GM19452 (cell line): Measurements from ENCODE around the gene AXIN1.
"Not testable (repeated sequence)": the region's sequence is repeated elsewhere in the genome, so short reads cannot be mapped to it uniquely, and the experiment has no call there.

ENCODE experiments used
- ATAC-seq: cut with Tn5 transposase; IDR thresholded peaks from one replicate; pipeline ENCODE4 v1.9.1; 2021; ENCODE audit not compliant: unreplicated experiment

Gene AXIN1

GRCh38 chr16:334861-335632 lies 17.5 kb downstream of the AXIN1 start:
- ATAC-seq, result not testable (repeated sequence)

GRCh38 chr16:334164-334832 lies 18.2 kb downstream of the AXIN1 start:
- ATAC-seq, result not testable (repeated sequence)

GRCh38 chr16:333406-334094 lies 19.0 kb downstream of the AXIN1 start:
- ATAC-seq, result no peak

DNA sequence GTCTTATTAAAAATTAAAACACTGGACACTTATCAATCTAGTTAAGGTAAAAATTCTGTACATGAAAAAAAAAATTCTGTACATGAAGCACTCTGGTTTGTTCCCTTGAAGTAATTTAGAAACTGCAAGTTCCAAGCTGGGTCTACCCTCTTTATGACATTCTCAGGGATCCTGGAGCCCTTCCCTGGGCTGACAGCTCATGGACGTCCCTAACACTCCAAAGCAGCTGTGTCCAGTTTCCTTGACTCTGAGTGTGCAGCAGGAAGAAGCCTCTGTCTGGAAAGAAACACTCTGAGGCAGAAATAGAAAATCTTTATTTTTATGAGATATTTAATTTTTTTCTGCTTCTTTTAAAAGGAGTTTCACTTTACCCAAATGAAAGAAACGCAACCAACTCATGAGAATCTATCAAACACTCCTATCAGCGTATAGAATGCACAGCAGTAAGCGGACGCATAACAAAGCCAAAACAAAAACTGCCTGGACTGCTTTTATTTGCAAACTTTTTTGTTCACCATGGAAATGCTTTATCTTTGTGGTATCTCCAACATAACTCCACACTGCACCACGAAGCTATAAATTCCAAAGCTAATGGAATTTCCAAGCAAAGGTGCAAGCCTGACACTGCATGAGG lies 21.2 kb downstream of the AXIN1 start:
- ATAC-seq, result not testable (repeated sequence)

- no peak for ATAC-seq
Measured at GRCh38 chr16:330741-331140, 21.8 kb downstream of the AXIN1 start.

GRCh38 chr16:325375-326145 lies 27.0 kb downstream of the AXIN1 start:
- ATAC-seq, result no peak

DNA sequence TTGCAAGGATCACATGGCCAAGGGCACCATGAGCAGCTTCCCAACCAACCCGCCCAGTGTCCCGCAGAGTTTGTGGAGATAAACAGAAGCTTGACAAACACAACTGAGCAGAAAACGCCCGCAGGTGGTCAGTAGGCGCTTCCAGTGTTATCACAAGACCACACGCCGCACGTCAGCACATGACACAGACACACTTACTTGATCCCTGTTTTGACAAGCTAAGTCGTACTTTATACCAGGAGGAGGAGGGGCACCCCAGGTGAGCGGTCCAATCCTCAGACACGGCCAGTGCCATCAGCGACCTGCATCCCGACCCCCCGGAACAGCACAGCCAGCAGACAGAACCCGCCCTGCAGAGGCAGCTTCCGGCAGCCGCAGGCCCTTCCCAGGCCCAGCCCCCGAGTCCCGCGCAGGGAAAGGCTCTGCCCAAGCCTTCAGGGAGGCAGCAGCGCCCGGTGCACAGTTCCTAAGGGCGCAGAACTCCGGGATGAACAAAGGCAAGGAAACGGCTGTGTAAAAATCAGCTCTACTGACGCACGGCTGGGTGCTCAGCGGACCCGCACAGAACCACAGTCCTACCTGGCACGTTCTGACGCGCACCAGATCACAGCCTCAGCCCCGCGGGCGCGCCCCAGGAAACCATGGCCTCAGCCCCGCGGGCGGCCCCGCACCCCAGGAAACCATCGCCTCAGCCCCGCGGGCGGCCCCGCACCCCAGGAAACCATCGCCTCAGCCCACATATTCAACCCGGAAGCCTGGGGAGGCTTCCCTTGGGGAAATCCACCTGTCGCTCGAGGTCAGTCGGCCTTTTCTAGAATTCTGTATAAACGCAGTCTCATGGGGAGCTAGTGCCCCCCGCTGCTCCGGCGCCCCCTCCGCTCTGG lies 27.8 kb downstream of the AXIN1 start:
- ATAC-seq, result no peak

GRCh38 chr16:324201-324450 lies 28.4 kb downstream of the AXIN1 start:
- no peak for ATAC-seq

DNA sequence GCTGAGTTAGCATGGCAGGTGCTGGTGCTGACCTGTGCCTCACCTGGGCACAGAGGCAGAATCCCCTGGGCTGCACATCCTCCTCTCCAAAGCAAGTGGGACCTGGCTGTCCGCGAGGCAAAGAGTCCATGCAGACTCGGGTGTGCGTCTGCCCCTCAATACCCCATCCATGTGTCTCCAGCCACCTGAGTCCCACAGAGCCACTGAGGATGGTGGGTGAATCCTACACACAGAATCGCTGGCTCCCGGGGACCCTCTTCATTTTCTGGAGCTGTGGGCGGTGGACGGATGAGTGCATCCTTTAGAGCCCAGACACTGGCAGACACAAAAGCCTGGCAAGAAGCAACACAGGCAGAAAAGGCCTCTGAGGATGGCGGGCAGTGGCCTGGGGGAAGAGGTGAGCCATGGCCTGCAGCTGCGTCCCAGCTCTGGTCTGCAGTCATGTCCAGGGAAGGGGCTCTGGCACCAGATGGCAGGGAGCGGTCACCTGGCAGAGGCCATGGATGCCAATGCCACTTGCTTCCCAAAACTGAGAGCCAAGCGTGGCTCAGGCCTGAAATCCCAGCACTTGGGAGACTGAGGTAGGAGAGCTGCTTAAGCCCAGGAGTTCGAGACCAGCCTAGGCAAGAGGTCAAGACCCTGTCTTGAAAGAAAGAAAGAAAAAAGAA lies 29.9 kb downstream of the AXIN1 start:
- no peak for ATAC-seq

- ATAC-seq, result no peak
Measured at GRCh38 chr16:321532-321931, 31.0 kb downstream of the AXIN1 start.

- ATAC-seq, result no peak
Measured at GRCh38 chr16:320206-320605, 32.3 kb downstream of the AXIN1 start.

GRCh38 chr16:318628-319027 lies 33.9 kb downstream of the AXIN1 start:
- no peak for ATAC-seq

DNA sequence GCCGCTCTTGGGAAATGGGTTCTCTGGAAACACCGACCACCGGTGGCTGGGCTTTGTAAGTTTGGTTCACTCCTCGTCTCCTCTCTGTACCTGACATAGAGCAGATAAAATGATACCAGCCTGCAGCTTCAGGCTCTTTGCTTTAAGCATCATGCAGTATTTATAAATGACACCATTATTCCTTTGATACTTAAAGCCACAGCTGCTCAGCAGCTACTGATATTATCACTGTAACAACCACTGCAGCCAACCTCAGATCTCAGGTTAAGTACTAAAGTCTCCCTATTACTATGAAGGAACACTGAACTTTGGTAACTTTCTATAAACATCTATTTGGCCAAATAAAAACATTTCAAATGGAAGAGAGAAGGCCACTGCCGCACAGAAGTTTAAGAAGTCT lies 34.9 kb downstream of the AXIN1 start:
- ATAC-seq, result no peak

DNA sequence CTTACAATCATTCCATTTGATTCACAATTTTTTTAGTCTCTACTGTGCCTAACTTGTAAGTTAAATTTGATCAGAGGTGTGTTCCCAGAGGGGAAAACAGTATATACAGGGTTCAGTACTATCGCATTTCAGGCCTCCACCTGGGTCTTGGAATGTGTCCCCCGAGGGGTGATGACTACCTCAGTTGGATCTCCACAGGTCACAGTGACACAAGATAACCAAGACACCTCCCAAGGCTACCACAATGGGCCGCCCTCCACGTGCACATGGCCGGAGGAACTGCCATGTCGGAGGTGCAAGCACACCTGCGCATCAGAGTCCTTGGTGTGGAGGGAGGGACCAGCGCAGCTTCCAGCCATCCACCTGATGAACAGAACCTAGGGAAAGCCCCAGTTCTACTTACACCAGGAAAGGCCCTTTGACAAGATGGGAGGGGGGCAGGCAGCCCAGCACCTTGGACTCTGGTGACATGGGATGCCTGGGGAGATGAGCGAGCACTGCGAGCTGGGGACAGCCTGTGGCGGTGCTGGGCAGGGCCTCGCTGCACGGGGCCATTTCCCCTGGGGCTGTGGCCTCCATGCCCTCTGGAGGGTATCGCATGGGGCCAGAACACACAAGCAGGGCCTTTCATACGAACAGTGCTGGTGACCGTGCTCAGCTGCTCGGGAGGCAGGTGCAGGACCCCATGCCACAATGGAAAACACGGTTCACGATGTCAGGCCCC lies 35.6 kb downstream of the AXIN1 start:
- ATAC-seq, result no peak

DNA sequence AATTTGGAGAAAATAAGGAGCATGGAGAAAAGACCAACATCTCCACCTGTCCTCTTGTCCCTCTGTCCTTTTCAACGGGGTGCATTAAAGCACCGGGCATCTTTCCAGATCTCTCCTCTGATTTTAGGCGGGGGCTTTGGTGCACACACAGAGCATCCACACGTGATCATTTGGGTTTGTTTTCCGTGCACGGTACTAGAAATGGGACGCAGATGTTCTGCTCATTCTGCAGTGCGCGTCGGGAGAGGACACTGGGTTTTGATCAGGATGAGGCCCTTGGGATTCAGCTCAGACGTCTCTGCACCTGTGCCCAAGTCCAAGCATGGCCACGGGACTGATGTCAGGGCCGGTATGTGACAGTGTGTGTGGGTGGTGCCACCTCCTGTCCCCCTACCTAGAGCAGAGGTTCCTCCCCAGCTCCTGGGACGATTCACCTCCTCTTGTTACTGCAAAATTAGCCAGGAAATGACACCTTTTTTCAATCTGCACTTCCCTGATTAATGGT lies 37.7 kb downstream of the AXIN1 start:
- no peak for ATAC-seq

GRCh38 chr16:314351-314750 lies 38.2 kb downstream of the AXIN1 start:
- no peak for ATAC-seq

DNA sequence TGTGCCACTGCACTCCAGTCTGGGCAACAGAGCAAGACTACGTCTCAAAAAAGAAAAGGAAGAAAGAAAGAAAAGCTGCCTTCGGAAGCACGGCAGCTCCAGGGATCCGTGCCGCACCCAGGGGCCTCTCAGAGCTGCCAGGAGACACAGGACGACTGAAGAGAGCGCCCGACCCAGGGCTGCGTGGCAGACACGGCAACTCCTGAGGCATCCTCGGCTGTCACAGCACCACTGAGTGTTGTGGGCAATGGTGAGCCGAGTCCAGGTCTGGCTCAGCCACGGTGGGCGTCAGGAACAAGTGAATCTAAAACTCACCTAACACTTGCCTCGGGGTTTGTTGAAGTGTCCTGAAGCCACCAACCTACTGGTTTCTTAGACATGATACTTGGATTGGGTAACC lies 40.8 kb downstream of the AXIN1 start:
- ATAC-seq, result no peak

DNA sequence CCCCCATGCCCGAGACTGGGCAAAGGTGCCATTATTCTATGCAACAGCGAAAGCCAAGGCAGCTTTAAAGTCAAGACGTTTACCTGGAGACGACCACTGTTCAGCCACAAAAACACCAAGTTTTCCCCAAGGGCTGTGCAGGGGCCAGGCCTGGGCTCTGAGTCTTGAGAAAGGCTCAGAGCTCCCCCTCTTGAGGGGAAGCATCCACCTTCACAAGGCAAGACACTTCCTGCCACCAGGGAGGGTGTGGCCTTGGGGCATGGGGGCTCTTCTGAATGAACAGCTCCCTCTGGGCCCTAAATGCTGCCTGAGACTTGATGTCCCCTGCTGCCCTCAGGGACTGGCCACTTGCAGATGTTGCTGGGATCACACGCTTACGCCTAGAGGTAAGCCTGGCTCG lies 43.0 kb downstream of the AXIN1 start:
- ATAC-seq, result no peak
